Fibroblast of skin of left biceps (primary cell): ENCODE results near the gene KLF1.
A peak's percentile ranks its signal among the peaks of the same experiment; 100 is the strongest.
"Not testable (repeated sequence)": the region's sequence is repeated elsewhere in the genome, so short reads cannot be mapped to it uniquely, and the experiment has no call there.

Source experiments
- DNase-seq, 2 experiments: peaks; one replicate each; pipeline ENCODE4 v3.0.0-alpha.2; 2013; ENCODE audit warnings: low read depth in 2 of 2

The KLF1 gene

GRCh38 chr19:12890787-12891552 lies 4.0 kb upstream of the KLF1 start, which contains the start of gene GCDH:
Gene GCDH (plus strand): TSS chr19:12891160. CDS start chr19:12891305, 145 bp downstream.
- peak; percentile 95 for DNase-seq

- not testable (repeated sequence) for DNase-seq
Measured at GRCh38 chr19:12890299-12890786, 3.3 kb upstream of the KLF1 start.

- DNase-seq, result no peak
Measured at GRCh38 chr19:12888006-12888603, 1.1 kb upstream of the KLF1 start.

- DNase-seq, result no peak
Measured at GRCh38 chr19:12886651-12886968, 391 bp downstream of the KLF1 start.

- no peak for DNase-seq
Measured at GRCh38 chr19:12885749-12886650, 1.0 kb downstream of the KLF1 start.

- DNase-seq, result no peak
Measured at GRCh38 chr19:12884926-12885748, 1.9 kb downstream of the KLF1 start.

GRCh38 chr19:12884627-12884925 lies 2.4 kb downstream of the KLF1 start:
- DNase-seq, result no peak

GRCh38 chr19:12884202-12884601 lies 2.8 kb downstream of the KLF1 start:
- DNase-seq, result no peak

- no peak for DNase-seq
Measured at GRCh38 chr19:12882589-12882988, 4.4 kb downstream of the KLF1 start.

GRCh38 chr19:12881172-12881808 lies 5.7 kb downstream of the KLF1 start, which contains the start of gene DNASE2:
Gene DNASE2 (minus strand): TSS chr19:12881449. CDS start chr19:12881375, 74 bp downstream.
- DNase-seq, result peak; percentile 61 to 63

- DNase-seq, result no peak
Measured at GRCh38 chr19:12880551-12881171, 6.3 kb downstream of the KLF1 start.

GRCh38 chr19:12875086-12875485 lies 11.9 kb downstream of the KLF1 start:
- DNase-seq, result no peak

GRCh38 chr19:12873891-12874745 lies 12.9 kb downstream of the KLF1 start:
- DNase-seq, result no peak

- no peak for DNase-seq
Measured at GRCh38 chr19:12872941-12873890, 13.8 kb downstream of the KLF1 start.

GRCh38 chr19:12872255-12872654 lies 14.7 kb downstream of the KLF1 start:
- DNase-seq, result no peak

- DNase-seq, result no peak
Measured at GRCh38 chr19:12871681-12872080, 15.3 kb downstream of the KLF1 start.

- DNase-seq, result no peak
Measured at GRCh38 chr19:12868540-12869112, 18.4 kb downstream of the KLF1 start.
